Caco-2 (cell line): ENCODE results near the gene ST6GAL2. TPM values are rescaled to one million over a fixed set of nuclear protein-coding genes. Genes with fewer than 3 reads are reported as not detected.

Experiments
- BruUV-seq: library from RNA; stranded (reverse); fragments of 400-500 nt; replicated peaks from 2 replicates; lab custom pipeline; 2021; lab: Mats Ljungman, UMichigan
- CTCF ChIA-PET: fragments of 300-600 bp; sonication (Branson Sonifier 250); formaldehyde crosslinking; loops from one replicate; lab custom pipeline; 2022; ENCODE audit warnings: antibody characterized with exemption; lab: Charles Lee
- POLR2A ChIA-PET: fragments of 300-600 bp; sonication (Branson Sonifier 250); formaldehyde crosslinking; loops from one replicate; lab custom pipeline; 2022; ENCODE audit warnings: antibody characterized with exemption; lab: Charles Lee
- DNase-seq, 2 experiments: peaks; one replicate each; pipeline versions ENCODE4 v3.0.0 to v3.0.0-alpha.2; 2020 to 2022
- H3K27me3 ChIP-seq: replicated peaks from 2 replicates; pipeline ENCODE4 v1.6.0; 2011; ENCODE audit warnings: low read length; ENCODE audit not compliant: control insufficient read depth, insufficient read depth
- H3K36me3 ChIP-seq: 2 replicates; pipeline ENCODE4 v1.5.1; 2011; ENCODE audit warnings: low read length; ENCODE audit not compliant: control insufficient read depth, insufficient read depth
- H3K4me1 ChIP-seq: fragments of 250-450 bp; sonication (Bioruptor Pico); 2 replicates; pipeline ENCODE4 v1.5.1; 2020; ENCODE audit warnings: mild to moderate bottlenecking
- H3K4me3 ChIP-seq: 2 replicates; pipeline ENCODE4 v1.5.1; 2011; ENCODE audit warnings: low read depth, mild to moderate bottlenecking, control low read depth, low read length
- H3K9me3 ChIP-seq: fragments of 250-450 bp; sonication (Bioruptor Pico); 2 replicates; pipeline ENCODE4 v1.5.1; 2020; ENCODE audit warnings: mild to moderate bottlenecking, moderate library complexity
- H3K27ac Mint-ChIP-seq: one replicate; pipeline ENCODE4 v1.8.0; 2022; ENCODE audit warnings: mixed read lengths; ENCODE audit not compliant: unreplicated experiment
- H3K27me3 Mint-ChIP-seq: one replicate; pipeline ENCODE4 v1.8.0; 2022; ENCODE audit warnings: mixed read lengths; ENCODE audit not compliant: insufficient read depth, unreplicated experiment
- H3K36me3 Mint-ChIP-seq: one replicate; pipeline ENCODE4 v1.8.0; 2022; ENCODE audit warnings: mild to moderate bottlenecking, mixed read lengths; ENCODE audit not compliant: insufficient read depth, unreplicated experiment
- H3K4me1 Mint-ChIP-seq: one replicate; pipeline ENCODE4 v1.8.0; 2022; ENCODE audit warnings: low read depth, mixed read lengths; ENCODE audit not compliant: unreplicated experiment
- H3K4me3 Mint-ChIP-seq: one replicate; pipeline ENCODE4 v1.8.0; 2022; ENCODE audit warnings: mild to moderate bottlenecking, moderate library complexity, mixed read lengths; ENCODE audit not compliant: unreplicated experiment
- H3K9me3 Mint-ChIP-seq: one replicate; pipeline ENCODE4 v1.8.0; 2022; ENCODE audit warnings: mixed read lengths; ENCODE audit not compliant: unreplicated experiment
- CTCF ChIP-seq, 2 experiments: fragments of 200-600 bp in 1 of 2; IDR thresholded peaks; 1 replicate in 1 of 2; 2 replicates in 1 of 2; pipeline versions ENCODE4 v1.5.1 to v1.8.0; 2011 to 2022; ENCODE audit warnings: antibody characterized with exemption in 1 of 2, control low read depth in 1 of 2, inconsistent platforms in 1 of 2, low read depth in 1 of 2, low read length in 1 of 2, mild to moderate bottlenecking in 1 of 2, moderate library complexity in 1 of 2; ENCODE audit not compliant: insufficient read depth in 1 of 2, severe bottlenecking in 1 of 2, unreplicated experiment in 1 of 2
- intact Hi-C: fragments of 100-400 bp; cut with micrococcal nuclease; formaldehyde crosslinking; loops from one replicate; pipeline ENCODE4 v1.10.0; 2022; ENCODE audit not compliant: unreplicated experiment
- total RNA-seq: library from RNA; stranded (reverse); gene quantifications from 2 replicates; pipeline ENCODE4 v1.2.3, GENCODE V29; 2022

Gene ST6GAL2
- total RNA-seq, 1 experiment from 2014 or later: not detected

- DNase-seq: no peak
- no peak overlapping the region for H3K4me3 Mint-ChIP-seq
- Histone ChIP-seq H3K36me3 (no peaks in the 10 kb centered on the region), H3K27me3 (no peaks in the 10 kb centered on the region), H3K4me3 (no peak overlapping the region), H3K9me3 (peaks cover 9% of the 10 kb centered on the region), H3K4me1 (no peaks in the 10 kb centered on the region)
- peaks cover 24% of the 10 kb centered on the region for H3K9me3 Mint-ChIP-seq
- H3K4me1 Mint-ChIP-seq: no peaks in the 10 kb centered on the region
- BruUV-seq: no TSS peak
- H3K27me3 Mint-ChIP-seq: peaks cover 5% of the 10 kb centered on the region
- ChIA-PET CTCF (no interaction called here), POLR2A (no interaction called here)
- H3K36me3 Mint-ChIP-seq: no peaks in the 10 kb centered on the region
- H3K27ac Mint-ChIP-seq: no peak overlapping the region
- intact Hi-C loops: no loop called here
- TF ChIP-seq CTCF (IDR thresholded peaks at IDR 0.05; ENCODE audit: insufficient read depth in 1 of 2, low read depth in 1 of 2, low read length in 1 of 2, severe bottlenecking in 1 of 2, unreplicated experiment in 1 of 2): no peak
Measured at GRCh38 chr2:106857882-106858478, 28.0 kb downstream of the ST6GAL2 start.

GRCh38 chr2:106853631-106854030 lies 32.3 kb downstream of the ST6GAL2 start:
- peaks cover 6% of the 10 kb centered on the region for H3K27me3 Mint-ChIP-seq
- no peak overlapping the region for H3K4me3 ChIP-seq
- H3K9me3 ChIP-seq: peaks cover 2% of the 10 kb centered on the region
- H3K4me1 ChIP-seq: no peaks in the 10 kb centered on the region
- no peaks in the 10 kb centered on the region for H3K36me3 ChIP-seq
- no peak for DNase-seq
- no peak overlapping the region for H3K4me3 Mint-ChIP-seq
- no peaks in the 10 kb centered on the region for H3K36me3 Mint-ChIP-seq
- H3K4me1 Mint-ChIP-seq: no peaks in the 10 kb centered on the region
- peaks cover 8% of the 10 kb centered on the region for H3K9me3 Mint-ChIP-seq
- intact Hi-C loops: no loop called here
- POLR2A ChIA-PET: no interaction called here
- TF ChIP-seq CTCF (IDR thresholded peaks at IDR 0.05; ENCODE audit: insufficient read depth in 1 of 2, low read depth in 1 of 2, low read length in 1 of 2, severe bottlenecking in 1 of 2, unreplicated experiment in 1 of 2): no peak
- no TSS peak for BruUV-seq
- no peaks in the 10 kb centered on the region for H3K27me3 ChIP-seq
- CTCF ChIA-PET: interaction anchor here (0.5 kb wide), 1 partner anchor 271 kb away, joined by 8 read pairs; no protein-coding TSS in a partner anchor
- H3K27ac Mint-ChIP-seq: no peak overlapping the region

- Histone ChIP-seq H3K9me3 (no peaks in the 10 kb centered on the region), H3K4me1 (no peaks in the 10 kb centered on the region), H3K4me3 (no peak overlapping the region), H3K27me3 (no peaks in the 10 kb centered on the region), H3K36me3 (no peaks in the 10 kb centered on the region)
- POLR2A ChIA-PET: no interaction called here
- Mint-ChIP-seq H3K9me3 (no peaks in the 10 kb centered on the region), H3K27ac (no peak overlapping the region), H3K4me1 (no peaks in the 10 kb centered on the region), H3K36me3 (no peaks in the 10 kb centered on the region), H3K27me3 (peaks cover 6% of the 10 kb centered on the region), H3K4me3 (no peak overlapping the region)
- CTCF ChIA-PET: no interaction called here
- no TSS peak for BruUV-seq
- no peak for TF ChIP-seq CTCF (IDR thresholded peaks at IDR 0.05; ENCODE audit: insufficient read depth in 1 of 2, low read depth in 1 of 2, low read length in 1 of 2, severe bottlenecking in 1 of 2, unreplicated experiment in 1 of 2)
- intact Hi-C loops: no loop called here
- no peak for DNase-seq
Measured at GRCh38 chr2:106851881-106852501, 34.0 kb downstream of the ST6GAL2 start.
